IMR-90 (cell line): Measurements from ENCODE around the gene KCNIP3. TPM values are rescaled to one million over a fixed set of nuclear protein-coding genes. Genes with fewer than 3 reads are reported as not detected.

Experiments
- ATAC-seq: fragments of 200-7000 bp; cut with Tn5 transposase; 2 replicates; pipeline ENCODE4 v1.9.1; 2020; ENCODE audit warnings: low read depth, mild to moderate bottlenecking, moderate library complexity
- BruUV-seq: library from RNA; stranded (reverse); fragments of 400-500 nt; replicated peaks from 2 replicates; lab custom pipeline; 2021; lab: Mats Ljungman, UMichigan
- CTCF ChIA-PET: fragments of 300-600 bp; formaldehyde crosslinking; extraction: SDS; loops from one replicate; lab custom pipeline; 2021; ENCODE audit warnings: antibody characterized with exemption; lab: Yijun Ruan, JAX
- POLR2A ChIA-PET: fragments of 300-600 bp; sonication (Branson Sonifier 250); formaldehyde crosslinking; loops from one replicate; lab custom pipeline; 2022; ENCODE audit warnings: antibody characterized with exemption; ENCODE audit not compliant: unreplicated experiment; lab: Charles Lee
- DNase-seq: peaks from one replicate; pipeline ENCODE4 v3.0.0; 2013
- H2AFZ ChIP-seq: replicated peaks from 2 replicates; pipeline ENCODE3; 2013; ENCODE audit warnings: low read length, mild to moderate bottlenecking; ENCODE audit not compliant: poor library complexity
- H2AK5ac ChIP-seq: 2 replicates; pipeline ENCODE4 v1.6.1; 2013; ENCODE audit warnings: low read depth, low read length, inconsistent platforms
- H2AK9ac ChIP-seq: replicated peaks from 2 replicates; pipeline ENCODE3; 2013; ENCODE audit warnings: mild to moderate bottlenecking, low read depth, low read length, moderate library complexity; ENCODE audit not compliant: poor library complexity
- H2BK120ac ChIP-seq: 2 replicates; pipeline ENCODE4 v1.6.1; 2013; ENCODE audit warnings: low read depth, low read length, inconsistent platforms
- H2BK15ac ChIP-seq: 3 replicates; pipeline ENCODE4 v1.6.1; 2013; ENCODE audit warnings: low read depth, low read length, inconsistent platforms
- H2BK20ac ChIP-seq: 2 replicates; pipeline ENCODE4 v1.6.1; 2013; ENCODE audit warnings: low read depth, mild to moderate bottlenecking, inconsistent platforms, low read length, moderate library complexity
- H2BK5ac ChIP-seq: 2 replicates; pipeline ENCODE4 v1.6.1; 2013; ENCODE audit warnings: mild to moderate bottlenecking, low read depth, low read length, inconsistent platforms; ENCODE audit not compliant: poor library complexity, severe bottlenecking
- H3K14ac ChIP-seq: replicated peaks from 2 replicates; pipeline ENCODE4 v1.6.1; 2013; ENCODE audit warnings: low read depth, low read length, inconsistent platforms
- H3K18ac ChIP-seq: 2 replicates; pipeline ENCODE4 v1.6.1; 2013; ENCODE audit warnings: low read depth, low read length, control low read depth
- H3K23ac ChIP-seq: 2 replicates; pipeline ENCODE4 v1.6.1; 2013; ENCODE audit warnings: low read depth, low read length, inconsistent platforms
- H3K27ac ChIP-seq: 2 replicates; pipeline ENCODE4 v1.5.1; 2013; ENCODE audit warnings: mild to moderate bottlenecking, control low read depth, low read length; ENCODE audit not compliant: insufficient read depth
- H3K27me3 ChIP-seq: 2 replicates; pipeline ENCODE4 v1.6.1; 2013; ENCODE audit warnings: low read length; ENCODE audit not compliant: control insufficient read depth, insufficient read depth
- H3K36me3 ChIP-seq: 2 replicates; pipeline ENCODE4 v1.6.1; 2013; ENCODE audit warnings: low read length, mixed read lengths; ENCODE audit not compliant: control insufficient read depth, insufficient read depth
- H3K4ac ChIP-seq: 2 replicates; pipeline ENCODE4 v1.6.1; 2013; ENCODE audit warnings: low read depth, low read length, inconsistent platforms
- H3K4me1 ChIP-seq: 2 replicates; pipeline ENCODE4 v1.6.1; 2013; ENCODE audit warnings: low read length, mixed read lengths; ENCODE audit not compliant: control insufficient read depth, insufficient read depth
- H3K4me2 ChIP-seq: 2 replicates; pipeline ENCODE4 v1.6.1; 2013; ENCODE audit warnings: low read depth, mild to moderate bottlenecking, control low read depth, low read length, moderate library complexity
- H3K4me3 ChIP-seq: 2 replicates; pipeline ENCODE4 v1.5.1; 2013; ENCODE audit warnings: low read depth, mild to moderate bottlenecking, control low read depth, low read length, moderate library complexity; ENCODE audit not compliant: insufficient read depth
- H3K56ac ChIP-seq: 2 replicates; pipeline ENCODE4 v1.6.1; 2013; ENCODE audit warnings: low read length, inconsistent platforms; ENCODE audit not compliant: insufficient read depth; ENCODE audit errors: extremely low read depth
- H3K79me1 ChIP-seq, 2 experiments: 2 replicates each; pipeline ENCODE4 v1.6.1; 2013; ENCODE audit warnings: low read length in 2 of 2, inconsistent platforms in 1 of 2, low read depth in 1 of 2
- H3K9ac ChIP-seq: 2 replicates; pipeline ENCODE4 v1.6.1; 2013; ENCODE audit warnings: low read depth, low read length, control low read depth
- H3K9me1 ChIP-seq: 2 replicates; pipeline ENCODE4 v1.6.1; 2013; ENCODE audit warnings: low read length, inconsistent platforms; ENCODE audit not compliant: insufficient read depth
- H3K9me3 ChIP-seq: 2 replicates; pipeline ENCODE4 v1.6.1; 2013; ENCODE audit warnings: low read length; ENCODE audit not compliant: control insufficient read depth, insufficient read depth
- H4K20me1 ChIP-seq: 2 replicates; pipeline ENCODE4 v1.6.1; 2013; ENCODE audit warnings: low read length, inconsistent platforms; ENCODE audit not compliant: insufficient read depth
- H4K5ac ChIP-seq: 2 replicates; pipeline ENCODE4 v1.6.1; 2013; ENCODE audit warnings: mild to moderate bottlenecking, low read depth, low read length, control low read depth
- H4K8ac ChIP-seq, 2 experiments: 2 replicates each; pipeline ENCODE4 v1.6.1; 2013; ENCODE audit warnings: low read depth in 2 of 2, low read length in 2 of 2, control low read depth in 1 of 2, inconsistent platforms in 1 of 2
- H4K91ac ChIP-seq: 2 replicates; pipeline ENCODE4 v1.6.1; 2013; ENCODE audit warnings: low read depth, low read length, inconsistent platforms; ENCODE audit not compliant: insufficient read depth
- FOS ChIP-seq: fragments of 150-350 bp; IDR thresholded peaks from 2 replicates; pipeline ENCODE4 v1.6.1; 2016; ENCODE audit warnings: low read depth, low read length
- MXI1 ChIP-seq: IDR thresholded peaks from 2 replicates; pipeline ENCODE4 v1.6.1; 2012; ENCODE audit warnings: low read depth, mild to moderate bottlenecking, low read length, moderate library complexity, borderline replicate concordance
- POLR2A ChIP-seq: IDR thresholded peaks from 2 replicates; pipeline ENCODE4 v1.6.1; 2012; ENCODE audit warnings: mild to moderate bottlenecking, low read depth, low read length
- WGBS, 2 experiments: methylation state at CpG; one replicate each; pipeline versions ENCODE4 v1.1.5 to v1.1.7; 2013; ENCODE audit warnings: missing lambda C conversion rate in 2 of 2; ENCODE audit not compliant: insufficient read length in 1 of 2; ENCODE audit errors: extremely low coverage in 2 of 2; 5-methylcytosine and 5-hydroxymethylcytosine counted together
- dilution Hi-C: fragments of 300-500 bp; cut with HindIII; formaldehyde crosslinking; loops from one replicate; pipeline ENCODE4 v1.14.3; 2018; ENCODE audit warnings: low sequenced_read_pairs; ENCODE audit not compliant: unreplicated experiment
- in situ Hi-C: fragments of 300-500 bp; cut with MboI; formaldehyde crosslinking; loops from 3 replicates; pipeline ENCODE4 v1.14.3; 2019; ENCODE audit warnings: low sequenced_read_pairs, inconsistent platforms, mixed read lengths
- intact Hi-C: fragments of 100-400 bp; cut with micrococcal nuclease; formaldehyde crosslinking; loops from 2 replicates; pipeline ENCODE4 v1.10.0; 2022
- polyA plus RNA-seq, 3 experiments: library from polyadenylated mRNA; depleted of rRNA; stranded (reverse); fragments of >200 nt; gene quantifications; 2 replicates each; pipeline ENCODE4 v1.2.3, GENCODE V29; 2012; ENCODE audit warnings: low replicate concordance in 1 of 3
- total RNA-seq: library from RNA; depleted of rRNA; stranded (reverse); fragments of >200 nt; gene quantifications from 2 replicates; pipeline ENCODE4 v1.2.3, GENCODE V29; 2012

Gene KCNIP3
- total and polyA plus RNA-seq, 2 of the 4 experiments (the other 2 are of a cell fraction): 0.72 to 1.4 TPM

DNA sequence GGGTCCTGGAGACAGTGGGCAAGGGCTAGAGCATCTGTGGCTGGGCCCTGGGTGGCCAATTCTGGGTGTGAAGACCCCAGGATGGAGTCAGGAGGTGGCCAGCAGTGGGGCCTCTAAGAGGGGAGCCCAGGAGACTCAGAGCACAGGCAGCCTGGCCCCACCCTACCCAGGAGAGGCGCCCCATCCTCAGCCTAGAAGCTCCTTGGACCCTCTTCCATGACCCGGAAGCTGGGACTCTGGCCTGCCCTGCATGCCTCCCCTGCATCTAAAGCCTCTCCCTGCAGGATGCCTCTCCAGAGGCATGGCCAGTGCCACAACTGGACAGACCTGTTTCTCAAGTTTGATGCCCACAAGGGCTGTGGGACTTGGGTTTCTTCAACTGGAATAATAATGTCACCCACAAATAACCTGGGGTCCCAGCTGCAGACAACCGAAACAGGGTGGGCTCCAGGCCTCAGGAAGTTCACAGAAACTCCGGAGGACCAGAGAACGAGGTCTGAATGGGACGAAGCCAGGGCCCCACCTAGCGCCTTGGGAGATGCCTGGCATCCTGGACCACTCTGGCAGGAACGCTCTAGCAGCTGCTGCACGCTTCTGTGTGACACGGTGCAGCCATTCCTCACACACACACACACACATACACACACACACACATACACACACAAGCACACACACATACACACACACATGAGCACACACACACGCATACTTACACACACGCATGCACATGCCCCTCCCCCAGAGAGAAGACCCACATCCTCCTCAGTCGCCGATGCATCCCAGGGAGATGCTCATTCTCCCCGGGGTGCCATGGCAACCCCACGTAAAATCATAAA lies 16.4 kb downstream of the KCNIP3 start (continued):
- TF ChIP-seq MXI1: no peak

DNA sequence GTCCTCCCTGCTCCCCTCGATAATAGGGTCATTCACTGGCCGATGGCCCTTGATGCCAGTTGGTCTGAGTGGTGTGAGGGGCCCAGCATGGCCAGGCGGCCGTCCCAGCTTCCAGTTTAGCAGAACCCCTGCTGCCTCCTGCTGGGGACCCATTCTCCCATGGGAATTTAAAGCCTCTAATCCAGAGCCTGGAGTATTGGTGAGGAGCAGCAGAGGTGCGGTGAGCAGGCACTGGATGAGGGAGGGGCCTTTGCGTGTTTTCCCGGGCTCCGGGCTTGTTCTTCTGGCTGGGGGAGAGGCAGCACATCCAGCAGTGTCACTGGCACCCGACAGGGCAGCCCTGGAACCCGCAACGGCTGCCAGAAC lies 17.4 kb downstream of the KCNIP3 start:
- Histone ChIP-seq H3K56ac (no peak overlapping the region), H2AK9ac (no peak overlapping the region), H3K27me3 (peaks cover 2% of the 10 kb centered on the region; the same call in 1 of the 2 replicates), H4K20me1 (no peaks in the 10 kb centered on the region), H2AK5ac (no peak overlapping the region), H3K9me1 (no peaks in the 10 kb centered on the region), H3K36me3 (no peaks in the 10 kb centered on the region), H3K4me1 (peaks cover 9% of the 10 kb centered on the region; the same call in 1 of the 2 replicates), H3K4me2 (no peak overlapping the region), H3K27ac (no peak overlapping the region), H4K91ac (no peak overlapping the region), H2BK20ac (no peak overlapping the region), H2BK120ac (no peak overlapping the region), H4K5ac (no peak overlapping the region), H4K8ac (no peak overlapping the region), H3K79me1 (no peaks in the 10 kb centered on the region), H3K9ac (no peak overlapping the region), H3K4me3 (no peak overlapping the region), H3K18ac (no peak overlapping the region), H3K14ac (no peak overlapping the region), H3K23ac (no peak overlapping the region), H2BK15ac (no peak overlapping the region), H2BK5ac (no peak overlapping the region), H3K9me3 (no peaks in the 10 kb centered on the region), H2AFZ (no peak overlapping the region), H3K4ac (no peak overlapping the region)
- intact Hi-C loops (loop anchor here (2.0 kb wide), 1 partner anchor 122 kb away; no protein-coding TSS in a partner anchor), in situ Hi-C loops (no loop called here), dilution Hi-C loops (no loop called here)
- 0% methylated on average over 1 of the region's 11 CpGs; no CpG with 5 or more reads in 1 of the 2 experiments for WGBS, 2 experiments
- no TSS peak for BruUV-seq
- DNase-seq: no peak
- CTCF ChIA-PET: no interaction called here
- POLR2A ChIA-PET: no interaction called here
- no peak for ATAC-seq
- TF ChIP-seq FOS (no peak), POLR2A (no peak)
